Activated naive CD4-positive, alpha-beta T cell treated with anti-CD3 and anti-CD28 coated beads, Interleukin-2, amount 50 U/mL, for 24 hours (primary cell): ENCODE data around the gene TIMP2.

ENCODE experiments used
- H3K27ac Mint-ChIP-seq: one replicate; pipeline ENCODE4 v1.8.0; 2021; ENCODE audit warnings: mild to moderate bottlenecking, mixed read lengths
- H3K27me3 Mint-ChIP-seq: one replicate; pipeline ENCODE4 v1.8.0; 2021; ENCODE audit warnings: mixed read lengths
- H3K36me3 Mint-ChIP-seq: one replicate; pipeline ENCODE4 v1.8.0; 2021; ENCODE audit warnings: mixed read lengths
- H3K4me1 Mint-ChIP-seq: one replicate; pipeline ENCODE4 v1.8.0; 2021; ENCODE audit warnings: mixed read lengths
- H3K4me3 Mint-ChIP-seq: one replicate; pipeline ENCODE4 v1.8.0; 2021; ENCODE audit warnings: mild to moderate bottlenecking, mixed read lengths
- H3K9me3 Mint-ChIP-seq: one replicate; pipeline ENCODE4 v1.8.0; 2021; ENCODE audit warnings: mixed read lengths

TIMP2 gene

DNA sequence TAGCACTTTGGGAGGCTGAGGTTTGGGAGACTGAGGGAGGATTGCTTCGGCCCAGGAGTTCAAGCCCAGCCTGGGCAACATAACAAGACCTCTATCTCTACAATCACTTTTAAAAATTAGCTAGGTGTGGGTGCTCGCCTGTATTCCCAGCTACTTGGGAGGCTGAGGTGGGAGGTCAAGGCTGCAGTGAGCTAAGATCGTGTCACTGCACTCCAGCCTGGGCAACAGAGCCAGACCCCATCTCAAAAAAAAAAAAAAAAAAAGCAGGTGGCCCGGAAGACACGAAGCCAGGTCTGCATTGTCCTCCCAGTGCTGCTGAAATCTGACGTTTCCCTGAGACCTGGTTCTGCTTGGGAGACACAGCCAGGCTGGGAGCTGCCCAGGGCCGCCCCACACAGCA, 18.8 kb upstream of the TIMP2 start:
- Mint-ChIP-seq H3K4me1 (no peaks in the 10 kb centered on the region), H3K27me3 (peaks cover 1% of the 10 kb centered on the region), H3K27ac (no peak overlapping the region), H3K4me3 (no peak overlapping the region), H3K36me3 (no peaks in the 10 kb centered on the region), H3K9me3 (no peaks in the 10 kb centered on the region)

GRCh38 chr17:78940708-78941107, 15.5 kb upstream of the TIMP2 start:
- no peaks in the 10 kb centered on the region for H3K9me3 Mint-ChIP-seq
- no peaks in the 10 kb centered on the region for H3K27me3 Mint-ChIP-seq
- H3K27ac Mint-ChIP-seq: no peak overlapping the region
- no peaks in the 10 kb centered on the region for H3K36me3 Mint-ChIP-seq
- no peak overlapping the region for H3K4me3 Mint-ChIP-seq
- no peaks in the 10 kb centered on the region for H3K4me1 Mint-ChIP-seq

DNA sequence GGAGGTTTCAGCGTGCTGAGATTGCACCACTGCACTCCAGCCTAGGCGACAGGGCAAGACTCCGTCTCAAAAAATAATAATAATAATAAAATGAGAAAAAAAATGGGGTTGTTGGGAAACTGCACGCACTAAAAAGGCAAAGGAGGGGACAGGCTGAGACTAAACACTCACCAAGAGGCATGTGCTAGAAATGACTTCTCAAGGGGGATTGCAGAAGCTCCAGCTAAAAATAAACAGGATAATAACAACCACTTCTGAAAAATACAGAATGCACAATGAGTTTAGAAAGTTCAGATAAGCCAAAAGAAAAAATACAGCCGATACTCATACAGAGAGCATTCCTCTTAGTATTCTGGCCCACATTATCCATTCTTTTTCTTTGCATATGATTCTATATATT, 15.1 kb upstream of the TIMP2 start:
- no peak overlapping the region for H3K4me3 Mint-ChIP-seq
- no peaks in the 10 kb centered on the region for H3K27me3 Mint-ChIP-seq
- no peaks in the 10 kb centered on the region for H3K36me3 Mint-ChIP-seq
- no peaks in the 10 kb centered on the region for H3K9me3 Mint-ChIP-seq
- no peak overlapping the region for H3K27ac Mint-ChIP-seq
- H3K4me1 Mint-ChIP-seq: no peaks in the 10 kb centered on the region

- no peaks in the 10 kb centered on the region for H3K4me1 Mint-ChIP-seq
- H3K27me3 Mint-ChIP-seq: no peaks in the 10 kb centered on the region
- H3K9me3 Mint-ChIP-seq: no peaks in the 10 kb centered on the region
- H3K27ac Mint-ChIP-seq: no peak overlapping the region
- no peak overlapping the region for H3K4me3 Mint-ChIP-seq
- no peaks in the 10 kb centered on the region for H3K36me3 Mint-ChIP-seq
Observed at GRCh38 chr17:78939615-78940014, 14.4 kb upstream of the TIMP2 start.

- H3K4me1 Mint-ChIP-seq: no peaks in the 10 kb centered on the region
- H3K36me3 Mint-ChIP-seq: no peaks in the 10 kb centered on the region
Observed at GRCh38 chr17:78937561-78937960, 12.4 kb upstream of the TIMP2 start.

DNA sequence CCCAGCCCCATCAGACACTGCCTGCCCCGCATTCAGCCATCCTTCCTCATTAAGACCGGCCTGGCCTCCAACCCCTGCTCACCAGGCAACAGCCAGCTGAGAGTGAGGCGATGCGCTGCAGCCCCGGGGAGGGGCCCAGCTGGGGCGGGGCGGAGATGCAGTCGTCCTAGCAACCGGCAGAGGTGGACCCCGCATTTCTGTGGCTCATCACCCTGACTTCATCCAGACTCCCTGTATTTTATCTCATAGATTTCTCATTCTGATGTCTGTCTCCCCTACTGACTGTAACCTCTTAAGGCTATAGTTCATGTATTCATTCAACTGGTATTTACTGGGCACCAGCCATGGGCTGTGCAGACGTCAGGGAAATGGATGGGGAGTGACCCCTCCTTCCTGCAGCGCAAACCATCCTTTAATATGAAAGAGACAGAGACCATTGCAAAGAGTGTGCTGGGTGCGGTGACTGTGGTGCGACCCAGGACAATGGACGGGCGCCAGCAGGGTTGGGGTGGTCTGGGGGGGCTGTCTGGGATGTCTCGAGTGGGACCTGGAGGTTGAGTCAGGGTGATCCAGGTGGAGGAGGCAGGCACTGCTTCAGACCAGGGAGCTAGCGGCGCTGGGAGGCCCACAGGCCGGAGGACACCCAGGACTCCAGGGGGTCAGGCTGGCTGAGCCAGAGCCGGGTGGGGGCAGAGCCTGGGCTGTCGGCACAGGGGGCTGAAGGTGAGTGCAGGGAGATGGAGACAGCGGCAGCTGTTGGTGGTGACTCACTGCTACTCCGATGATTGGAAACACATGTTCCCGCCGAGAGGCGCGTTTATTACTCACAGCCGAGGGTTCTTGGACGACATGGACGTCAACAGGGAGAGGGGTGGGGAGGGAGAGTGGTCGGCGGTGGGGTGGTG, 10.5 kb upstream of the TIMP2 start:
- no peak overlapping the region for H3K27ac Mint-ChIP-seq
- H3K4me3 Mint-ChIP-seq: no peak overlapping the region
- no peaks in the 10 kb centered on the region for H3K4me1 Mint-ChIP-seq
- H3K9me3 Mint-ChIP-seq: no peaks in the 10 kb centered on the region
- no peaks in the 10 kb centered on the region for H3K36me3 Mint-ChIP-seq
- no peaks in the 10 kb centered on the region for H3K27me3 Mint-ChIP-seq

More at GRCh38 chr17:78937561-78937960, 12.4 kb upstream of the TIMP2 start:
- H3K9me3 Mint-ChIP-seq: no peaks in the 10 kb centered on the region
- no peak overlapping the region for H3K27ac Mint-ChIP-seq
- H3K4me3 Mint-ChIP-seq: no peak overlapping the region
- H3K27me3 Mint-ChIP-seq: no peaks in the 10 kb centered on the region

- Mint-ChIP-seq H3K27me3 (no peaks in the 10 kb centered on the region), H3K4me3 (no peak overlapping the region), H3K4me1 (no peaks in the 10 kb centered on the region), H3K36me3 (no peaks in the 10 kb centered on the region), H3K9me3 (no peaks in the 10 kb centered on the region), H3K27ac (no peak overlapping the region)
Observed at GRCh38 chr17:78934681-78935418, 9.7 kb upstream of the TIMP2 start.

DNA sequence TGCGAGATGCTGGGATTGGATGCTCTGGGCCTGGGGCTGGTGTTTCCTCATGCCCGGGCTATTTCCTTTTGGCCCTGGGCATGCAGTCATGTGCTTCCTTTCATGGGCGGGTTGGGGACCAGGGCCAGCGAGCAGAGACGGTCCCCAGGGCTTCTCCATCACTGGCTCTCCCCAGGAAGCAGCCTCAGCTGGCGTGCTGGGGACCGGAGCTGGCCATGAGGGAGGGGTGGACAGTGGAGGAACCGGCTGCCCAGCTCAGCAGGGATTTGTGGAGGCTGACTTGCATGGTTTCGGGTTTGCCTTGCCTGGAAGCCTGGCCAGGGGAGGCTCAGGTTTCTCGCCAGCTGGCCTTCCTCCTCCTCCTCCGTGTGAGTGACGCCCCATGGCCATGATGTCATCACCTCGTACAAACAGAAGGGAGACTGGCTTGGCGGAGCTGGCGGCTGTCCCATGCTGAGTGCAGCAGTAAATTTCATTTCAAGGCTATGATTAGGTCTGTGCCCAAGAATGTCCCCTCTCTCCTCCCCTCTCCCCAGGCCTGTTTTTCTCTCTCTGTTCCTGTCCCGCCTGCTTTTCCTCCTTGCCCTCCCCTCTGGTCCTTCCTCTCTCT, 8.9 kb upstream of the TIMP2 start:
- Mint-ChIP-seq H3K27me3 (peaks cover under 1% of the 10 kb centered on the region), H3K9me3 (no peaks in the 10 kb centered on the region), H3K4me1 (no peaks in the 10 kb centered on the region), H3K27ac (no peak overlapping the region), H3K4me3 (no peak overlapping the region), H3K36me3 (no peaks in the 10 kb centered on the region)

DNA sequence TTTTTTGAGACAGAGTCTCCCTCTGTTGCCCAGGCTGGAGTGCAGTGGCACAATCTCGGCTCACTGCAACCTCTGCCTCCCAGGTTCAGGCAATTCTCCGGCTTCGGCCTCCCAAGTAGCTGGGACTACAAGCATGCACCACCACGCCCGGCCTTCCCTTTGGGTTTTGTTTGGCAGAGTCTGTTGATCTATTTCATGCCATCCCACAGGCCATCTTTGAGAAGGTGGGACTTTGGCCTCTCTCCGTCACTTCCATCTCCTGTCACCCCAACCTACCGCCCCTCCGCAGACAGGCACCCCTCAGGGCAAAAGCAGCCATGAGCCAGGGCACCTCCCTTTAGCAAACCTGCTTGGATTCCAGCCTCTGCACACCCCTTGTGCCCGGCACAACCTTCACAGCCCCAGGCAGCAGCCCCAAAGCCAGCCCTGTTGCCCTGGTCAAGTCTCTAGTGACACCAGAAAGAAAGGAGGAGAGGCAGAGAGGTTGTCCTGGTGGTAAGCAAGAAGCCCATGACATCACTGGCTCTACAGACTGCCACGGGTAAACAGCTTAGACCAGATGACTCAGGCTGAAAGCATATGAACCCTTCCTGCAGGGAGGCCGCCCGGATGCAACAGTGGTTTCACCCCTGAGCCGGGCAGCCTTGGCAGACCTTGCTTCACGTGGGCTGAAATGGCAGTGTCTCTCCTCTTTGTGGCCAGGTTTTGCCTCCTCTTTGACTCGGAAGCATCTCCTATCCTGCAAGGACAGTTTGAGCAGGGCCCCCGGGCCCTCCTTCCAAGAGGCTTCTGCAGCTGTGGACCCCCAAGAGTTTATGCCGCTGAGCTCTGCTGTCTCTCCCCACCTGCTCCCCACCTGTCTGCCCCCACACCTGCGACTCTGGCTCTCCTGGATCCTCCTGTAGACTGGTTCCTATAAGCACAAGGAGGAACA, 8.1 kb upstream of the TIMP2 start:
- H3K27ac Mint-ChIP-seq: no peak overlapping the region
- peaks cover 2% of the 10 kb centered on the region for H3K27me3 Mint-ChIP-seq
- H3K4me1 Mint-ChIP-seq: no peaks in the 10 kb centered on the region
- H3K4me3 Mint-ChIP-seq: no peak overlapping the region
- H3K36me3 Mint-ChIP-seq: no peaks in the 10 kb centered on the region
- no peaks in the 10 kb centered on the region for H3K9me3 Mint-ChIP-seq

GRCh38 chr17:78929908-78930775, 5.0 kb upstream of the TIMP2 start:
- Mint-ChIP-seq H3K4me1 (no peaks in the 10 kb centered on the region), H3K9me3 (no peaks in the 10 kb centered on the region), H3K4me3 (no peak overlapping the region), H3K27ac (no peak overlapping the region), H3K27me3 (peaks cover 5% of the 10 kb centered on the region), H3K36me3 (no peaks in the 10 kb centered on the region)

- peaks cover 5% of the 10 kb centered on the region for H3K27me3 Mint-ChIP-seq
- no peak overlapping the region for H3K4me3 Mint-ChIP-seq
- peaks cover 13% of the 10 kb centered on the region for H3K4me1 Mint-ChIP-seq
- H3K9me3 Mint-ChIP-seq: no peaks in the 10 kb centered on the region
- no peaks in the 10 kb centered on the region for H3K36me3 Mint-ChIP-seq
- no peak overlapping the region for H3K27ac Mint-ChIP-seq
Observed at GRCh38 chr17:78925662-78926555, 722 bp upstream of the TIMP2 start.

DNA sequence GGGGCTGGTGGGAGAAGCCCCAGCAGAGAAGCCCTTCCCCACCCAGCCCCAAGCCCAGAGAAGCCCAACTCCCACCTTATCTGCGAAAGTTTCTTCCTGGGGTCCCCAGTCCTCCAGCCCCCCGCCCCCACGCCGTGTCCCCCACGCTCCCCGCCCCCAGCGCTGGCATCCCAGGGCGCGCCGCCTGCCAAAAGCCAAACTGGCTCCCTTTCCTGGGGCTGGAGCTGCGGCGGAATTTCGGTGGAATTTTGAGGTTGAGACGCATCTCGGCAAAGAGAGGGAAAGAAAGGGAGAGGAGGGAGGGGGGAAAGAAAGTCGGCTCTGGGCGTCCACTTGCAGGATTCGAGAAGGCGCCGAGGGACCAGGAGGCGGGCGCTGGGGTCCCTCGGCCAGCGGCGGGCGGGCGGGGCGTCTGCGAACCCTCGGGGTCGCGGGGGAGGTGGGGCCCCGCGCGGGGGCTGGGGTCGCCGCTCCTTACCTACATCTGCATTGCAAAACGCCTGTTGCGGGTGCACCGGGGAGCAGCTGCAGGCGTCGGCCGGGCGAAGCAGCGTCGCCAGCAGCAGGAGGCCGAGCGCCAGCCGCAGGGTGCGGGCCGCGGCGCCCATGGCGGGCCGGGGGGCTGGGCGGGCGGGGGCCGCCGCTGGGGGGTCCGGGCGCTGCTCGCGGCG, 571 bp downstream of the TIMP2 start:
- Mint-ChIP-seq H3K4me1 (peaks cover 13% of the 10 kb centered on the region), H3K9me3 (no peaks in the 10 kb centered on the region), H3K27me3 (peaks cover 5% of the 10 kb centered on the region), H3K36me3 (no peaks in the 10 kb centered on the region), H3K4me3 (peak overlapping the region; percentile 42), H3K27ac (no peak overlapping the region)
